IPS-20b (cell line): ENCODE measurements around the gene BDH1.
"Not testable (repeated sequence)": the region's sequence is repeated elsewhere in the genome, so short reads cannot be mapped to it uniquely, and the experiment has no call there.

Experiments
- H3K27ac ChIP-seq: one replicate; pipeline ENCODE4 v1.5.1; 2013; ENCODE audit warnings: low read length
- H3K27me3 ChIP-seq: 2 replicates; pipeline ENCODE4 v1.6.1; 2013; ENCODE audit warnings: mild to moderate bottlenecking, low read length, inconsistent platforms; ENCODE audit not compliant: insufficient read depth
- H3K36me3 ChIP-seq: 2 replicates; pipeline ENCODE4 v1.6.1; 2013; ENCODE audit warnings: low read depth, mild to moderate bottlenecking, inconsistent platforms, low read length, moderate library complexity; ENCODE audit not compliant: insufficient read depth
- H3K4me1 ChIP-seq: 2 replicates; pipeline ENCODE4 v1.6.1; 2013; ENCODE audit warnings: mild to moderate bottlenecking, control low read depth, inconsistent platforms, low read length, moderate library complexity; ENCODE audit not compliant: insufficient read depth
- H3K4me3 ChIP-seq: 2 replicates; pipeline ENCODE4 v1.5.1; 2013; ENCODE audit warnings: mild to moderate bottlenecking, low read length, inconsistent platforms
- H3K9ac ChIP-seq: 2 replicates; pipeline ENCODE4 v1.6.1; 2013; ENCODE audit warnings: low read depth, mild to moderate bottlenecking, inconsistent platforms, low read length, moderate library complexity
- H3K9me3 ChIP-seq: 2 replicates; pipeline ENCODE4 v1.6.1; 2013; ENCODE audit warnings: mild to moderate bottlenecking, low read depth, low read length, inconsistent platforms; ENCODE audit not compliant: insufficient read depth

The BDH1 gene

DNA sequence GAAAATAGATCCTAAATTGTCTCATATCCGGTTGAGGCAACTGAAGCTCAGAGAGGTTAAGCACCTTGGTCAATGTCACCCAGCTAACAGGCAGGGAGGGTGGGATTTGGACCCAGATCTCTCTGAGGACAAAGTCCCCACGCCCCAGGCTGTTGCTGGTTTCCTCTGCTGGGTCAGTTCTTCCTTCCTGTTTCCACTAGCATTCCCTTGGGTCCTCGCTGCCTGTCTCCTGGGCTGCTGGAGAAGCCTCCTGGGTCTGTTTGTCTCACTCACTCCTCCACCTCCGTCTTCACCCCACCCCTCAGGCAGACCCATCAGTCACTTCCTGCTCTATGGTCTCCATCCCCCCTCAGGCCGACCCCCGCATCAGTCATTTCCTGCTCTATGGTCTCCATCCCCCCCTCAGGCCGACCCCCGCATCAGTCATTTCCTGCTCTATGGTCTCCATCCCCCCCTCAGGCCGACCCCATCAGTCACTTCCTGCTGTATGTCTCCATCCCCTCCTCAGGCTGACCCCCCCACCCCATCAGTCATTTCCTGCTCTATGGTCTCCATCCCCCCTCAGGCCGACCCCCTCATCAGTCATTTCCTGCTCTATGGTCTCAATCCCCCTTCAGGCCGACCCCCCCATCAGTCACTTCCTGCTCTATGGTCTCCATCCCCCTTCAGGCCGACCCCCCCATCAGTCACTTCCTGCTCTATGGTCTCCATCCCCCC is 38.7 kb downstream of the BDH1 start:
- not testable (repeated sequence) for H3K9ac ChIP-seq

DNA sequence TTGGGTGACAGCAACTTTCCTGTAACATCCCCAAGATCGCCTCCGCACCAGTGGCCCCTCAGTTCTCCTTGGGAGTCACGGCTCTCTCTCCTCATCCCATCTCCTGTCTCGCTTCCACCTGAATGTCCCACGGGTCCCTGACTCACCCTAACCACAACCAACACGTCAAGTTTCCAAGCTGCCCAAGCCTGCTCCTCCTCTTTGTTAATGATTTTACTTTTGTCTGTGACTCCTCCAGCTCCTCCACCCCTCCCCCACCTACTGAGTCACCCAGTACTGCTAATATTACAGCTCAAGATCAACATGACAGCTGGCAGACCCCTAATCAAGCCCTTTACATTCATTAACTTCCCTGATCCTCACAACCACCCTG is 39.3 kb downstream of the BDH1 start:
- H3K9ac ChIP-seq: no peak overlapping the region
- H3K4me3 ChIP-seq: no peak overlapping the region
- peaks cover 3% of the 10 kb centered on the region; the same call in 1 of the 2 replicates for H3K36me3 ChIP-seq
- peaks cover 11% of the 10 kb centered on the region for H3K4me1 ChIP-seq
- no peak overlapping the region for H3K27ac ChIP-seq
- no peaks in the 10 kb centered on the region for H3K27me3 ChIP-seq
- no peaks in the 10 kb centered on the region for H3K9me3 ChIP-seq

More for the DNA sequence above, 38.7 kb downstream of the BDH1 start:
- not testable (repeated sequence) for H3K27me3 ChIP-seq, H3K36me3 ChIP-seq, H3K4me3 ChIP-seq, H3K27ac ChIP-seq, H3K9me3 ChIP-seq
- peaks cover 14% of the 10 kb centered on the region for H3K4me1 ChIP-seq

DNA sequence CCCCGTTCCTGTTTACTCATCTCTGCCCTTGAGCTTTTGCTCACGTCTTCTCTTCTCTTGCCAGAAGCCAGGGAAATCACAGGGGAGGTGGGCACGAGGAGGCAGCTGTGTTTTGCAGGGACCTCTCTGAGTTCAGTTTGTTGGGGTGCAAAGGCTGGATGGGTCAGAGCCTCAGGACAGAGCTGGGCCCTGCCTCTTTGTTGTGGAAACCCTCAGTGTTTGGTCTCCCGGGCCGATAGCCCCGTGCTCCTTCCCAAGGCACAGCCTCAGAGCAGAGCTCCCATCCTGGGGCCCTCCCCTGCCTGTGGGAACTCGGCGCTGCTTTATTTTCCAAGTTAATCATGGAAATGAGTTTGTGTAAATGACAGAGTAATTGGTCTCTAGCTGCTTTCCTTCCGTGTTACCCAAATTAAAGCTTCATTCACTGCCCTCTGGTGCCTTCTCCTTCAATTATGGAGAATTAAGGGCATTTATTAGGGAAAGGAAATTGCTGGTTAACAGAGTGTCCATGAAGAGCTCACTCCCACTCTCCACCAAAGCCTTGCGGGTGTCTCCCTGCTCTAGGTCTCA is 40.9 kb downstream of the BDH1 start:
- Histone ChIP-seq H3K9me3 (no peaks in the 10 kb centered on the region), H3K27ac (no peak overlapping the region), H3K4me1 (no peaks in the 10 kb centered on the region), H3K36me3 (peaks cover 3% of the 10 kb centered on the region; the same call in 1 of the 2 replicates), H3K4me3 (no peak overlapping the region), H3K27me3 (peaks cover 1% of the 10 kb centered on the region; the same call in 1 of the 2 replicates), H3K9ac (no peak overlapping the region)

DNA sequence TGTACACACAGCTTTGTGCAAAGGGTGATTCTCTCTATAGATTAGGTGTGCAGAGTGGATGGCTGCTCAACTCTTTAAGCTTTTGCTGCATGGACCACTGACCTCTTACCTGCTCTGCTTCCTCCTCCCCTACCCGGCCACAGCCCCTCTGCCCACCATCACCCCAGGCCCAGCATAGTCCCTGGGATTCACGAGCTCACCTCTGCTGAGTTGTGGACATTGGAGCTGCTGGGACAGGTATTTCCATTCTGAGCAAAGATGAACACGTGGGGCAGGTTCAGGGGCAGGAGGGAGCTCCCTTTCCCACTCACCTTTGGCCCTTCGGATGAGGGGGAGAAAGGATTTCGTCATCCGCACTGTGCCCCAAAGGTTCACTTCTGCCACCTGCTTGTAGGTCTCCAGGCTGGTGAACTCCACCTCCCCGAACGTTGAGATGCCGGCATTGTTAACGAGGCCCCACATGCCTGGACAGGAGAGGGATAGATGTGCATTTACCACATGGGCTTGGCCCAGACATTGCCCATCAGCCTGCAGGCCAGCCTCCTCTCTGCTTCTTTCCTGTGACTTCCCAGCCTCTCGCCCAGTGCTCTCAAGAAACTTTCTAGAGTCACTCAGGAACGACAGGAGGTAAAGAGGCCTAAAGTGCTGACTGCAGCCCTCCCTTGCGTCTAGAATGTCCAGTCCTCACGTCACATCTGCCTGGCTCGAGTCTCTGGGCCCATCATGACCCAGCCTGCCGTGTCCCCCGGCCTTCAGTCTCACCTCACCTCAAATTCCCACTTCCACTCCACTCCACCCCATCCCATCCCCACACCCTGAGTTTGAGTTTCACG is 41.6 kb downstream of the BDH1 start:
- Histone ChIP-seq H3K4me3 (no peak overlapping the region), H3K27ac (no peak overlapping the region), H3K27me3 (peaks cover 8% of the 10 kb centered on the region), H3K9ac (no peak overlapping the region), H3K36me3 (peaks cover 3% of the 10 kb centered on the region; the same call in 1 of the 2 replicates), H3K9me3 (no peaks in the 10 kb centered on the region), H3K4me1 (peaks cover 4% of the 10 kb centered on the region; the same call in 1 of the 2 replicates)

DNA sequence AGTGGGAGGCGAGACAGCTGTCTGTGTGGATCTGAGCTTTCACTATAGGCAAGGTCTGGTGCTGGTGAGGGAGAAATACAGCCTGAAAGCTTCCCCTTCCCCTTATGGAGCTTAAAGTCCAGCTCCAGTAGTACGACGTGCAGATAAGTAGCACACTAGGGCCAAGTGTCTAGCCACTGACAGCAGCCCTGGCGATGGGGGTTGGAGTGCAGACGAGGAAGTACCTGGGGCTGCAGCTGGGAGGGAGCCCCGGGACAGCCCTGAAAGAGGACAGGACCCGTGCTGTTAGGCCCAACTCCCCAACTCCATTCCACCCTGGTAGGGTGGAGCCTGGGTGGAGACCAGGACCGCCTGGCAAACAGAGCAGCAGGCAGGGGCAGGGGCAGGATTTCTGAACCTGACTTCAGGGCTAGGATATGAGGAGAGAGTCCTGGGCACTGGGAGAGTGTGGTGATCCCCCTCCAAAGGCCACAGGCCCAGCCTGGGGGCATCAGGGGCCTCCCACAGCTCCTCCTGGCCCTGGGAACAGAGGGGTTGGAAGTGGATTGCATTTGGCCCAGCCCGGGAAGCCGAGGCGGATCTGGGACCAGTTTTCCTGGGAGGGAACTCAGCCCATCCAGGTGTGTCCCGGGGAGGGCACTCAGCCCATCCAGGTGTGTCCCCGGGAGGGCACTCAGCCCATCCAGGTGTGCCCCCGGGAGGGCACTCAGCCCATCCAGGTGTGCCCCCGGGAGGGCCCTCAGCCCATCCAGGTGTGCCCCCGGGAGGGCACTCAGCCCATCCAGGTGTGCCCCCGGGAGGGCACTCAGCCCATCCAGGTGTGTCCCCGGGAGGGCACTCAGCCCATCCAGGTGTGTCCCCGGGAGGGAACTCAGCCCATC is 42.8 kb downstream of the BDH1 start:
- Histone ChIP-seq H3K27ac (no peak overlapping the region), H3K9me3 (no peaks in the 10 kb centered on the region), H3K9ac (no peak overlapping the region), H3K36me3 (peaks cover 3% of the 10 kb centered on the region; the same call in 1 of the 2 replicates), H3K27me3 (peaks cover 11% of the 10 kb centered on the region), H3K4me1 (peaks cover 4% of the 10 kb centered on the region; the same call in 1 of the 2 replicates), H3K4me3 (no peak overlapping the region)

DNA sequence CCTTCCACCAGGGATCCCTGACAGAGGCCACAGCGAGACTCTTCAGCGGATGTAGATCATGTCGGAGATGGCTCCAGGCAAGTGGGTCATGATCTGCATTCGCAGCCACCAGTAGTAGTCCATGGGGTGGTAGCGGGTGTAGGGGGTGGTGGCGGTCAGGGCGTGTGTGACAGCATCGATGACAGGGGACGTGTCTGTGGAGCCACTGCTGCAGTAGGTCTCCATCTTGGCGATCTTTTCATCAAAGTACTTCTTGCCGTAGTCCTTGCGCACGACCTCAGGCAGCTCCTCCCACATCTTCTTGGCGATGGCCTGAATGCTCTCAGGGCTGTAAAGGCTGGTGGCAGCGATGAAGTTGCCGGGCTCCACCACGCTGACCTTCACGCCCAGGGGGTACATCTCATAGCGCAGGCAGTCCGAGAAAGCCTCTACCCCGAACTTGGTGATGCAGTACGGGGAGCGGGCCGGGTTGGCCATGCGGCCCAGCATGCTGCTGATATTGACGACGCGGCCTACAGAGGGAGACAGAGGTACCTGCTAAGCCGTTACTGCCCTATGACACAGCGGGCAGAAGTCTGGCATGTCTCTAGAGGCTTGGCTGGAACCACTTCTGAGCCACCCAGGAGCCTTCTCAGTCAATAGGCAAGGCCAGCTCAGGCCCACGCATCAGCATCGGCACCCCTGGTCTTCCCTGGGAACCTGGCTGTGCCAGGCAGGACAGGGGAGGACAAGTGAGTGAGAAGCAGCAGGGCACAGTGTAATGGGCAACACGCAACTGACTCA is 43.7 kb downstream of the BDH1 start:
- Histone ChIP-seq H3K27ac (no peak overlapping the region), H3K27me3 (peaks cover 11% of the 10 kb centered on the region), H3K9ac (no peak overlapping the region), H3K4me3 (no peak overlapping the region), H3K9me3 (no peaks in the 10 kb centered on the region), H3K36me3 (peaks cover 3% of the 10 kb centered on the region; the same call in 1 of the 2 replicates), H3K4me1 (peaks cover 4% of the 10 kb centered on the region; the same call in 1 of the 2 replicates)

DNA sequence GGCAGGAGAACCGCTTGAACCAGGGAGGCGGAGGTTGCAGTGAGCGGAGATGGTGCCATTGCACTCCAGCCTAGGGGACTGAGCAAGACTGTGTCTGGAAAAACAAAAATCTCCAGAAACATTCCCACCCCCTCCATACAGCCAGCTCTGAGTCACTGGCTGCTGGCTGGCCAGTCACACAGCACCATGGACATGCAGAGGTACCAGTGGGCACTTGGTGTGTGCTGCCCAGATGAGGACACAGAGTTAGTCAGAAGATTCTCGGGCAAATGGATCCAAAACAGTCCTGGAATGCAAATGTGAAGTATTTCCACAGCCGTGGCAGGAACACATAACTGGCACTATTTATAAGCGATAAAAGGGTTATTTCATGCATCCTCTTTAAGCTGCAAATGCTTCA is 44.6 kb downstream of the BDH1 start:
- H3K9ac ChIP-seq: no peak overlapping the region
- peaks cover 3% of the 10 kb centered on the region; the same call in 1 of the 2 replicates for H3K36me3 ChIP-seq
- H3K4me1 ChIP-seq: peaks cover 4% of the 10 kb centered on the region; the same call in 1 of the 2 replicates
- peaks cover 11% of the 10 kb centered on the region for H3K27me3 ChIP-seq
- no peak overlapping the region for H3K4me3 ChIP-seq
- no peak overlapping the region for H3K27ac ChIP-seq
- no peaks in the 10 kb centered on the region for H3K9me3 ChIP-seq

DNA sequence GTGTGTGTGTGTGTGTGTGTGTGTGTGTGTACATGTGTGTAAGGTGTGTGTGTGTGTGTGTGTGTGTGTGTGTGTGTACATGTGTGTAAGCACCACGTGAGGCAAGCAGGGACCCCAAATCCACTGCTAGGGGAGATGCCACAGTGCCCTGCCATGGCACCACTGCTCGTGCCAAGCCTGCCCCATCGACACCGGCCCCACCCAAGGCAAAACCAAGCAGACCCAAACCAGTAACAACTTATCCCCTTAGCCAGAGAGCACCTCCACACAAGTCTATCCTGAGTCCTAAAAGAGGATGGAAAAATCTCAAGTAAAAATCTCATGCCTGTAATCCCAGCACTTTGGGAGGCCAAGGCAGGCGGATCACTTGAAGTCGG is 45.1 kb downstream of the BDH1 start:
- H3K27ac ChIP-seq: no peak overlapping the region

DNA sequence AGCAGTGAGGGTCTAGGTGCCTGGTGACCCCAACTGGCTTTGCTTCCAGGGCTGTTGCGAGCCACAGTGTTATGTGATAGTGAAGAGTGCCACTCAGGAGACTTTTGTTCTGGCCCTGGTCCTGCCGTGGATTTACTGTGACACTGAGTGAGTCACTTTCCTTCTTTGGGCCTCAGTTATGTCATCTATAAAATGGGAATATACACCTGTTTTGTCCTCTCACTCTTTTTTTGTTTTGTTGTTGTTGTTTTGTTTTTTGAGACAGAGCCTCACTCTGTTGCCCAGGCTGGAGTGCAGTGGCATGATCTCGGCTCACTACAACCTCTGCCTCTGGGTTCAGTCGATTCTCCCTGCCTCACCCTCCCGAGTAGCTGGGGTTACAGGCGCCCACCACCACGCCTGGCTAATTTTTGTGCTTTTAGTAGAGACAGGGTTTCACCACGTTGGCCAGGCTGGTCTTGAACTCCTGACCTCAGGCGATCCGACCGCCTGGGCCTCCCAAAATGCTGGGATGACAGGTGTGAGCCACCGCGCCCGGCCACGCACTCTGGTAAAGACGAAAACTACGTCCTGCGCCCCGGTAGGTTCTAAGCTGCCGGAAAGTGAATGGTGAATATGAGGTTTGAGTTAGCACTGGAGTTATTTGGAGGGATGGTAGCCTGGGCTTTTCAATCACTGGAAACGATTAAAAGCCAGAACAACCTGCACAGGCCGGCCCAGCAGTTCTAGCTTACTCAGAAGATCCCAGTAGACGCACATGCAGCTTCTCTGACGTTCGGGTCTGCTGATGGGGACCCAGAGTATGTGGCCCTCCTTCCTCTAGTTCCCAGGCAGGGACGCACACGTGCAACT is 46.6 kb downstream of the BDH1 start:
- Histone ChIP-seq H3K4me3 (no peak overlapping the region), H3K27ac (no peak overlapping the region), H3K27me3 (peaks cover 11% of the 10 kb centered on the region), H3K9ac (peak overlapping the region; percentile 86; the same call in 1 of the 2 replicates), H3K36me3 (peaks cover 3% of the 10 kb centered on the region; the same call in 1 of the 2 replicates), H3K9me3 (no peaks in the 10 kb centered on the region), H3K4me1 (peaks cover 4% of the 10 kb centered on the region; the same call in 1 of the 2 replicates)

More for the DNA sequence above, 45.1 kb downstream of the BDH1 start:
- Histone ChIP-seq H3K4me3 (no peak overlapping the region), H3K9ac (no peak overlapping the region), H3K27me3 (peaks cover 11% of the 10 kb centered on the region), H3K36me3 (peaks cover 3% of the 10 kb centered on the region; the same call in 1 of the 2 replicates), H3K4me1 (peaks cover 4% of the 10 kb centered on the region; the same call in 1 of the 2 replicates), H3K9me3 (no peaks in the 10 kb centered on the region)

DNA sequence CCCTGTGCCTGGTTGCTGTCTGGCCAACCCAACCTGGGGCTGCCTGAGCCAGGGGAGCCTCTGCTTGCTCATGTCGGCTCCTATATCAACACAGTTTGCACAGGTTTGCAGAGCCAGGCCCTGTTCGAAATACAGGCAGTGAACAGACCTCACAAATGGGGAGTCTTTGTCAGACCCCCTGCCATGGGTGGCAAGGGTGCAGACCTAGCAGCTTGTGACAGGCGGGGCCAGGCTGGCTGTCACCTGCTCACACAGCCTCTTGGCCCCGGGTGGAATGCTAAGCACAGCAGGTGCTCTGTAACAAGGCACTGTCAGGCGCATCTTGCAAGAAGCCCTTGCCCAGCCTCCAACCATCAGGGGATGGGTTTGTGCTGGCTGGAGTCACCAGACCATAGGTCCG is 47.3 kb downstream of the BDH1 start:
- Histone ChIP-seq H3K27me3 (peaks cover 11% of the 10 kb centered on the region), H3K9ac (no peak overlapping the region), H3K9me3 (no peaks in the 10 kb centered on the region), H3K36me3 (0 out of 2 replicates have a peak, but pooled peaks cover 1% of the 10 kb centered on the region), H3K27ac (no peak overlapping the region), H3K4me1 (peaks cover 4% of the 10 kb centered on the region; the same call in 1 of the 2 replicates), H3K4me3 (no peak overlapping the region)
